Adrenal gland (tissue), 5 donors: Measurements from ENCODE around the gene IDH2.

ENCODE experiments used
- CTCF ChIP-seq, 6 experiments: fragments of 450-650 bp in 4 of 6; fragments of 200-600 bp in 2 of 6; sonication (generic) in 1 of 6; IDR thresholded peaks; 1 replicate in 5 of 6; 2 replicates in 1 of 6; pipeline versions ENCODE4 v1.5.1 to v1.8.0; 2016 to 2021; ENCODE audit warnings: antibody characterized with exemption in 6 of 6, mild to moderate bottlenecking in 2 of 6, moderate library complexity in 1 of 6
- POLR2A ChIP-seq, 2 donors: fragments of 450-650 bp; IDR thresholded peaks; one replicate each; pipeline ENCODE4 v1.6.1; 2017; ENCODE audit warnings: antibody characterized with exemption in 2 of 2, mild to moderate bottlenecking in 2 of 2, moderate library complexity in 1 of 2
- donor health status: DM: no; HTN: no; CAD: no.

GRCh38 chr15:90062462-90062932 lies 39.8 kb downstream of the IDH2 start:
- TF ChIP-seq CTCF (IDR thresholded peaks at IDR 0.05) (no peak), POLR2A (IDR thresholded peaks at IDR 0.05) (no peak)
